ENCODE data around the gene HLA-A.

The HLA-A gene

GRCh38 chr6:29986179-29986781 lies 43.9 kb downstream of the HLA-A start:
- no peak for TF ChIP-seq LEF1 (IDR thresholded peaks at IDR 0.05; ENCODE audit: borderline replicate concordance)
- TF ChIP-seq FOXK2 (IDR thresholded peaks at IDR 0.05), result no peak
- TF ChIP-seq SUZ12 (IDR thresholded peaks at IDR 0.05), result no peak
- TF ChIP-seq HDGF (IDR thresholded peaks at IDR 0.05; ENCODE audit: borderline replicate concordance), result no peak
- no peak for TF ChIP-seq SP1 (IDR thresholded peaks at IDR 0.05)
- TF ChIP-seq BHLHE40 (IDR thresholded peaks at IDR 0.05; ENCODE audit: borderline replicate concordance), result no peak
- no peak for TF ChIP-seq FOXM1 (IDR thresholded peaks at IDR 0.05; ENCODE audit: borderline replicate concordance)
- TF ChIP-seq NFRKB (IDR thresholded peaks at IDR 0.05), result no peak
- no peak for TF ChIP-seq ARNT (IDR thresholded peaks at IDR 0.05)
- TF ChIP-seq ZNF384 (IDR thresholded peaks at IDR 0.05), result no peak
- TF ChIP-seq PKNOX1 (IDR thresholded peaks at IDR 0.05), result no peak
- TF ChIP-seq L3MBTL2 (conservative IDR thresholded peaks at IDR 0.05), result no peak
- TF ChIP-seq ELF4 (IDR thresholded peaks at IDR 0.05), result no peak
- no peak for TF ChIP-seq FOXA1 (IDR thresholded peaks at IDR 0.05)
- ChIA-PET CTCF (no interaction called here), POLR2A (interaction anchor here (0.6 kb wide), 1 partner anchor 222 kb away, joined by 3 read pairs; no protein-coding TSS in a partner anchor)

GRCh38 chr6:29989211-29989610 lies 46.9 kb downstream of the HLA-A start:
- ChIA-PET POLR2A (no interaction called here), CTCF (interaction anchor here (0.9 kb wide), 1 partner anchor 142 kb away, joined by 3 read pairs; no protein-coding TSS in a partner anchor)
- DNase-seq (ENCODE audit: extremely low spot score), result no peak
- TF ChIP-seq FOXM1 (IDR thresholded peaks at IDR 0.05; ENCODE audit: borderline replicate concordance) (no peak), SUZ12 (IDR thresholded peaks at IDR 0.05) (no peak), CTBP1 (IDR thresholded peaks at IDR 0.05; ENCODE audit: borderline replicate concordance) (no peak), FOXA1 (IDR thresholded peaks at IDR 0.05) (no peak), HDGF (IDR thresholded peaks at IDR 0.05; ENCODE audit: borderline replicate concordance) (no peak), FOXK2 (IDR thresholded peaks at IDR 0.05) (no peak), ELF4 (IDR thresholded peaks at IDR 0.05) (no peak), ARNT (IDR thresholded peaks at IDR 0.05) (no peak), NFRKB (IDR thresholded peaks at IDR 0.05) (no peak), L3MBTL2 (conservative IDR thresholded peaks at IDR 0.05) (no peak), LEF1 (IDR thresholded peaks at IDR 0.05; ENCODE audit: borderline replicate concordance) (no peak), PKNOX1 (IDR thresholded peaks at IDR 0.05) (no peak), SP1 (IDR thresholded peaks at IDR 0.05) (no peak), BHLHE40 (IDR thresholded peaks at IDR 0.05; ENCODE audit: borderline replicate concordance) (no peak), TARDBP (IDR thresholded peaks at IDR 0.05) (no peak), ZNF384 (IDR thresholded peaks at IDR 0.05) (no peak)

More at GRCh38 chr6:29986179-29986781, 43.9 kb downstream of the HLA-A start:
- DNase-seq (ENCODE audit: extremely low spot score), result no peak

- DNase-seq (ENCODE audit: extremely low spot score), result no peak
- TF ChIP-seq HDGF (IDR thresholded peaks at IDR 0.05; ENCODE audit: borderline replicate concordance), result no peak
- TF ChIP-seq FOXK2 (IDR thresholded peaks at IDR 0.05), result no peak
- no peak for TF ChIP-seq BHLHE40 (IDR thresholded peaks at IDR 0.05; ENCODE audit: borderline replicate concordance)
- TF ChIP-seq TARDBP (IDR thresholded peaks at IDR 0.05), result no peak
- TF ChIP-seq LEF1 (IDR thresholded peaks at IDR 0.05; ENCODE audit: borderline replicate concordance), result no peak
- TF ChIP-seq FOXM1 (IDR thresholded peaks at IDR 0.05; ENCODE audit: borderline replicate concordance), result no peak
- TF ChIP-seq NFRKB (IDR thresholded peaks at IDR 0.05), result no peak
- no peak for TF ChIP-seq SP1 (IDR thresholded peaks at IDR 0.05)
- no peak for TF ChIP-seq FOXA1 (IDR thresholded peaks at IDR 0.05)
- no peak for TF ChIP-seq PKNOX1 (IDR thresholded peaks at IDR 0.05)
- no peak for TF ChIP-seq CTBP1 (IDR thresholded peaks at IDR 0.05; ENCODE audit: borderline replicate concordance)
- TF ChIP-seq L3MBTL2 (conservative IDR thresholded peaks at IDR 0.05), result no peak
- no peak for TF ChIP-seq SUZ12 (IDR thresholded peaks at IDR 0.05)
- no peak for TF ChIP-seq ELF4 (IDR thresholded peaks at IDR 0.05)
- TF ChIP-seq ARNT (IDR thresholded peaks at IDR 0.05), result no peak
- CTCF ChIA-PET, result no interaction called here
These were observed 48.6 kb downstream of the HLA-A start for GRCh38 chr6:29990931-29991330.

DNA sequence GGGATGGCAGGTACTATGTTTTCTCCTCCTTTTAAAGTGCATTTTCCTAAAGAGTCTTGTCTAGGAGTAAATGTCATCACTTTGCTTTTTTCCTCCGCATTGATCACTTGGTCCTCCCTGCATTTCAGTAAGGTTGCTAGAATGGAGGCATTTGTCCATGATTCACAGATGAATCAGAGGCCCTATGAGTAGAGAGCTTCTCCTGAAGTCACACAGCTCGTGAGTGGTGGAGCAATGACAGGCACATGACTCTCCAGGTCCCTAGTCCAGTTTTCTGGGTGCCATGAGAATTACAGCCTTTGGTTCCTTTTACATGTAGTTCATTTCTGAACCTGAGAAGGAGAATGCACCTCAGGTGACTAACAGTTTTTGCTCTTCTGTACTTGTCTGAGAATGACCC lies 50.5 kb downstream of the HLA-A start:
- ChIA-PET POLR2A (no interaction called here), CTCF (no interaction called here)
- no peak for TF ChIP-seq CTBP1 (IDR thresholded peaks at IDR 0.05; ENCODE audit: borderline replicate concordance)
- DNase-seq (ENCODE audit: extremely low spot score), result no peak

More at GRCh38 chr6:29990931-29991330, 48.6 kb downstream of the HLA-A start:
- POLR2A ChIA-PET, result no interaction called here

DNA sequence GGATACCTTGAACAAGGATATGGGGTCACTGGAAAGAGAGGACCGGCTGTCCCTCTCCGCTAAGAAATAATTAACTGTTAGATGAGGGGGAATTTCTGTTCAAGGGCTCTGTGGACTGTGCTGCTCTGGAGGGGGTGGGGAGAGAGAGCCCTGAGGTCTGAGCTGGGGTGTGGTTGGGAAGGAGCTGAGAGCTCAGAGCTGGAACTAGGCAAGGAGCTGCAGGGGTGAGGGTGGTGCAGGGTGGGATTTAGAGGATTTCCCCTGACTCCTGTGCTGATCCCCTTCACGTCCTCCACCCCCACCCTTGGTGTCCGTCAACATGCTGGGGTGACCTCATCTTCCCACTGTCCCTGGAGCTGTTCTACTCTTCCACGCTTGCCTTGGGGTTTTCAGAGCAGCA lies 52.5 kb downstream of the HLA-A start:
- ChIA-PET POLR2A (no interaction called here), CTCF (no interaction called here)
- TF ChIP-seq FOXA1 (IDR thresholded peaks at IDR 0.05) (no peak), BHLHE40 (IDR thresholded peaks at IDR 0.05; ENCODE audit: borderline replicate concordance) (no peak), PKNOX1 (IDR thresholded peaks at IDR 0.05) (no peak), FOXM1 (IDR thresholded peaks at IDR 0.05; ENCODE audit: borderline replicate concordance) (no peak), FOXK2 (IDR thresholded peaks at IDR 0.05) (no peak), ZNF384 (IDR thresholded peaks at IDR 0.05) (no peak), ELF4 (IDR thresholded peaks at IDR 0.05) (no peak)
- DNase-seq (ENCODE audit: extremely low spot score), result no peak

DNA sequence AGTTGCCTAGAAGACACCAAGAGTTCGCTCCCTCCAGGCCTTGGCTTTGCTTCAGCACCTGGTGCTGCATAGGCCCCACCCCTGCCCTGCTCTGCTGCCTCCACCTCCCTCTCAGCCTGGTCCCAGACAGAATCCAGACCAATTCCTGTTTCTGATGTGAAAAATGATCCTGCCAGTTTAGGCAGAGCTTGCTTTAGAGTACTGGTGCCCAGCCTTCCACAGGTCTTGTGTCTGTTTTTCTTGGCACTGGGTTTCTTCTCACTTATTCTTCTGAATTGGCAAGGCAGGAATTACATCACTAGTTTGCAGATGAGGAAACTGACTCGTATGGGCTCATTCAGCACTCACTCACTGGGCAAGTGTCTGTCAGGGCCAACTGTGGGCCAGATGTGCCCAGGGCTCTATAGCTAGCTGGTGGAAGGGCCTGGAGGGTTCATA lies 53.0 kb downstream of the HLA-A start:
- no peak for TF ChIP-seq FOXK2 (IDR thresholded peaks at IDR 0.05)
- no peak for TF ChIP-seq TARDBP (IDR thresholded peaks at IDR 0.05)
- TF ChIP-seq FOXA1 (IDR thresholded peaks at IDR 0.05), result no peak
- TF ChIP-seq ZNF384 (IDR thresholded peaks at IDR 0.05), result no peak
- no peak for TF ChIP-seq FOXM1 (IDR thresholded peaks at IDR 0.05; ENCODE audit: borderline replicate concordance)
- TF ChIP-seq L3MBTL2 (conservative IDR thresholded peaks at IDR 0.05), result no peak
- no peak for TF ChIP-seq ARNT (IDR thresholded peaks at IDR 0.05)
- TF ChIP-seq CTBP1 (IDR thresholded peaks at IDR 0.05; ENCODE audit: borderline replicate concordance), result no peak
- no peak for TF ChIP-seq PKNOX1 (IDR thresholded peaks at IDR 0.05)
- no peak for TF ChIP-seq BHLHE40 (IDR thresholded peaks at IDR 0.05; ENCODE audit: borderline replicate concordance)
- TF ChIP-seq LEF1 (IDR thresholded peaks at IDR 0.05; ENCODE audit: borderline replicate concordance), result no peak
- no peak for TF ChIP-seq NFRKB (IDR thresholded peaks at IDR 0.05)
- TF ChIP-seq SUZ12 (IDR thresholded peaks at IDR 0.05), result no peak
- TF ChIP-seq HDGF (IDR thresholded peaks at IDR 0.05; ENCODE audit: borderline replicate concordance), result no peak
- no peak for TF ChIP-seq SP1 (IDR thresholded peaks at IDR 0.05)
- CTCF ChIA-PET, result no interaction called here
- DNase-seq (ENCODE audit: extremely low spot score), result no peak
- POLR2A ChIA-PET, result no interaction called here
